Activated gamma-delta T cell treated with anti-CD3 and anti-CD28 coated beads, Interleukin-2, amount 50 U/mL, for 16 hours (primary cell): Measurements from ENCODE around the gene TRAP1.
"Not testable (repeated sequence)": the region's sequence is repeated elsewhere in the genome, so short reads cannot be mapped to it uniquely, and the experiment has no call there.

Source experiments
- DNase-seq: peaks from one replicate; pipeline ENCODE4 v3.0.0-alpha.2; 2020; ENCODE audit warnings: low read depth

The TRAP1 gene

GRCh38 chr16:3736116-3736515, 18.8 kb upstream of the TRAP1 start:
- DNase-seq: no peak

DNA sequence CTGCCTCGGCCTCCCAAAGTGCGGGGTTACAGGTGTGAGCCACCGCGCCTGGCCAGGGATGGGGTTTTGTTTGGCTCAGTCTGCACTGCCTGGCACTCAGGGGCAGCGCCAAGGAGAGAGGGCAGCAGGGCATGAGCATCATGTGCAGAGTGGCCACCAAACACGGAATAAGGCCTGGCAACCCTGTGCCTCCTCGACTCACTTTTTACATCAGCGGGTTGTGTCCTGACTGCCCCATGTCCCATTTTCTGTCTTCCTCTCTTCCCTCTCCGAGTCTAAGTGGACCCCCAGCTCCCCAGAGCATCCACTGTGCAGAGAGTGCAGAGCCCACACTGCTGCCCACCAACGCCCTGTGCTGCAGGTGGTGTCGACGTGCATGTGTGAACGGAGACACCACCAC, 18.2 kb upstream of the TRAP1 start:
- DNase-seq: no peak

DNA sequence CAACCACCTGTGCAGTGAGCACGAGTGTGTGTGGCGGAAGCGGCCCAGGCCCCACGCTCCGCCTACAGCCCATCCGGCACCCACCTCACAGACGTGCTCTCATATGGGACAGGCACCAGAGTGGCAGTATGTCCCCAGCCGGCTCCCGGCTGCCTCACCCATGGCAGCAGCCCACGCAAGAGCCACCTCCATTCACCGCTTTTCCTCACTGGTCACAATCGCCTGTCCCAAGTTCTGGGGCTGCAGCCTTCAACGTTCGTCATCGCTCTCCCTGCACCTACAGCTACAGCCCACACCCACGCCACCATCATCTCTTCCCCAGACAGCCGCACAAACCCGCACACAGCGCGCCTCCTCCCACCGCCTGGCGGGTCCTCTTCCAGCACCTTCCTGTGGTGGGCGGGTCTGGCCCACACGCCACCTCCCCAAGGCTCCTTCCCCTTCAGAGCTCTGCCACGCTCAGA, 17.5 kb upstream of the TRAP1 start:
- DNase-seq: no peak

- no peak for DNase-seq
Observed at GRCh38 chr16:3734084-3734757, 16.9 kb upstream of the TRAP1 start.

DNA sequence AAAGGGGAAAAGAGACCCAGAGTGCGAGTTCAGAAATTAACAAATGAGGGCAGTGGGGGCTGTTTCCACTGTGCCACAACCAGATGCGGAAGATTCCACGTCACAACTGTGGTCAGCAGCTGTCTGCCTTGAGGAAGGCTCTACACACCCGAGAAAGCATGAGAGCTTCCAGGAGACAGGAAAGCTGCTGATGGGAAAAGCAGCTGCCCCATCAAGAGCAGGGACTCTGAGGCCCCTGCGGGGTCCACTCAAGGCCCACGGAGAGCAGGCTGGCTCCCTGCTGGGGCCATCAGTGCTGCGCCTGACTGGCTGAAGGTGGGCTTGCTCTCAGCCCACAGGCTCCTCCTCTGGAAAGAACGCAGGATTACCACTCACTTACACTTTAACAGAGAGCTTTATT, 14.8 kb upstream of the TRAP1 start:
- DNase-seq: no peak

- DNase-seq: no peak
Observed at GRCh38 chr16:3731126-3731935, 14.0 kb upstream of the TRAP1 start.

DNA sequence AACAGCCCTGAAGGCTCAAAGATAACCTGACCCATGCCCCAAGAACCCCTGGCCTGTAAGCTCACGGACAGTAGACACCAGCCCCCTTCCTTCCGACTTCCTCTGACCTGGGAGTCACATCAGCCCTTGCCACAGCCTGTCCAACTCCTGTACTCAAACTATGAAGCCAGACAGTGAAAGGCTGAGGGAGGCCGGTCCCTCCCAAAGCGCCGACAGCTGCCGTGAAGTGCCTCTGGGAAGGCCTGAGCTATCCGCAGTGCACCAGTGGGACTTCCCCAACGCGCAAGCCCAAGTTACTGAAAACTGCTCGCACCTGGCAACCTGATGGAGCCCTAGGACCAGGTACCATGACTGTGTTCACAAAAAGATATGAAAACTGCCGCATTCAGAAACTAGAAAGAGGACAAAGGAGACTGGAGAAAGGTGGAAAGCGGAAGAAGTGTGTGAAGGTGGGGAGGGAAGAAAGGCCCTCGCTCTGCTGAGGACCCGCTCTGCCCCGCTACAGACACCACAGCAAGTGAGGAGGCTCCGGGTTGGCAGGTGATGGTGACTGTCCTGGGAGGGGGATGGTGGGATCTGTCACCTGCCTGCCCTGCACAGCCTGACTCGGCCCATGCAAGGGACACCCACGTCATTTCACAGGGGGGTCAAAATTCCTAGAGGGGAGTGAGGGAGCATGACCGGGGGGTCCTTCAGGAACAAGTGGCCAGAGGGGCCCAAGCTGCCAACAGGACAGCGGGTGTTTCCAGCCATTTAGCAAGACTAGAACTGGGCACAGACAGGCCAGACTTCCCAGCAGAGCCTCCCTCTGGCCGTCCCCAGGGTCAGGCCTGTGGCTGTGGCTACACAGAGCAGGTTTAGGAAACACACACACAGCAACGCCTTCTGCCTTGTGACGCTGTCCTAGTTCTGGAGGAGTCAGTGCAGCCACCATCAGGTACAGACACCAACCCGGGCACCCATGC, 13.1 kb upstream of the TRAP1 start:
- no peak for DNase-seq

GRCh38 chr16:3729161-3730112, 12.1 kb upstream of the TRAP1 start:
- DNase-seq: no peak

DNA sequence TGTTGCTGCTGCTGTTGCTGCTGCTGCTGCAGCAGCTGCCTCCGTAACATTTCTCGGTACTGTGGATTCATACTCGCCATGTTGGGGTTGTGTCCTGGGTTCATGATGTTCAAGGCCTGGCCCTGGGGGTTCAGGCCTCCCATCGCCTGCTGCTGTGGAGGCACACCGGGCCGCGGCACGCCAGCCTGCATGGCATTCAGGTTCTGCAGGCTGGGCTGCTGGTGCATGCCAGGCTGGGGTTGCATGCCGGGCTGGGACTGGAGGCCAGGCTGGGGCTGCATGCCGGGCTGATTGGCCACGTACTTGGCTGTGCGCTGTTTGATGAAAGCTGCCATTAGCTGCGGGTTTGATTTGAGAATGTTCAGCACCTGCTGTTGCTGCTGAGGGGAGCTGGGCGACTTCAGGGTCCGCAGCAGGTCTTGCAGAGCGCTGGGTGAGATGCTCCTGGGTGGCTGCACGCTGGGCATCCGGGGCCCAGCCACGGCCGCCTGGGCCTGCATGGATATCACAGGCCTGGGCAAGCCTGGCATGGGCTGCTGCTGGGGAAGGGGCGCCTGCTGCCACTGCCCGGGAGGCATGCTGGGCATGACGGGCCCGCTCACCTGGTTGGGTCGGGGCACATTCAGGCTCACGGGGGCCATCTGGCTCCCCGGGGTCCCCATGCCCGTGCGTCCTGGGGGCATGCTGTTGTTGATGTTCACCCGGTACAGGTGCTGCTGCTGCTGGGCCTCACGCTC, 11.3 kb upstream of the TRAP1 start:
- no peak for DNase-seq

- no peak for DNase-seq
Observed at GRCh38 chr16:3727806-3728381, 10.6 kb upstream of the TRAP1 start.

DNA sequence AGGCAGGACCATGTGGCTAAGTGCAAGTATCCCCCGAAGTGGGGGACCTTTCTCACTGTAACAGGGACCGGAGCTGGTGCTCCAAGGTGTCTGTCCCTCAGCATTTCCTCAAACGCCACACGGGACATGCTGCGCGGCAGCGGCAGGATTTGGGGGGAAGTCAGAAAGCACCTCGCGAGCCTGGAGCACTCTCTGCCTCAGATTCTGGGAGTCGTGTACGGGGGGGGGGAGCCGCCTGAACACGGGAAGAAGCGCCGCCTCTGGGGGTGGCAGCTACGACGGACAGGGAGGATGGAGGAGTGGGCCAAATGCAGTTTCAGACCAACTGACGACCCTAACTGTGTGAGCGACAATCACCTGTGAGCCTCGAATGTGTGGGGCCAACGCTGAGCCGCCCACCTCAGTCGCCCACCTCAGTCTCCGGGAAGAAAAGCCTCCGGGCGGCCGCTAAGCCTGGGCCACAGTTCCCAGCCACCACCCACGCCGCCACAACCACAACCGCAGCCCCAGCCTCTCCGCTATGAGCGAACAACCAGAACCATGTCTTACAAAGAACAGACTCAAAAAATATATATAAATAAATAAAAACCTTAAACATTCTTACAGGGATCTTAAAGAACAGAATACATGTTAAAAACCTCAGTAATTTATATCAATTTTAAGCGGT, 8.8 kb upstream of the TRAP1 start:
- DNase-seq: no peak

DNA sequence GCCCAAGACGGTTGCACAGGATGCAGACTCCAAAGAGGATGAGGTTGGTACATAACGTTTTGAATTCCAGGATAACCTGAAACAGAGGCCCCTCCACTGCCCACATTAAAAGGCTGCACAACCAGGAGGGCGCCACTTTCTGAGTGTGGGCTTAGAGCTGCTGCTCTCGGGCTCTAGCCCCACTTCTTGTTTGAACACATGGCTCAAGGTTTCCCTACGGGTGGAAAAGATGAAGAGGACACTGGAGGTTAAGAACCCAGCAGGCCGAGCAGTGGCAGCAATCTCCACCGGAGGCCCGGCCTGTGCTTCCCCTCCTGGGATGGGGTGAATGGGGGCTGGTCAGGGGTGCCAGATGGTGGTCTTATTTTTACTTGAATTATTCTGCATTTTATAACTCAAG, 8.0 kb upstream of the TRAP1 start:
- no peak for DNase-seq

GRCh38 chr16:3722508-3722907, 5.2 kb upstream of the TRAP1 start:
- no peak for DNase-seq

DNA sequence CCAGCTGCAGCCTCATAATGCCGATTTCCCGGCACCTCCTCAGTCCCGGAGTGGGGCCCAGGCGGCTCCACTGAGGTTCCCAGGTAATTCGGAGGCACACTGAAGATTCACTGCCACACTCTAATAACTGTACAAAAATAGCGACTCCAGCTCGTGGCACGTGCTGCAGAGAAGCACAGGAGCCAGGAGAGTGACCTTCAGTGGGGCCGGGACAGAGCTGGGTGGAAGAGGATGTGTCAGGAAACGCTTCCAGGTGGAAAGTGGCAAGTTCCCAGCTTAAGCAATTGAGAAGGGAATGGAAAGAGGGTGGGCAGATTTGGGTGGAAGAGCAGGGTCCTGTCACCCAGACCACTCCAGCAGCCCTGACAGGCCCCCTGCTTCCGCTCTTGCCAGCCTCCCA, 3.1 kb upstream of the TRAP1 start:
- DNase-seq: no peak

GRCh38 chr16:3718628-3719027, 1.3 kb upstream of the TRAP1 start:
- no peak for DNase-seq

DNA sequence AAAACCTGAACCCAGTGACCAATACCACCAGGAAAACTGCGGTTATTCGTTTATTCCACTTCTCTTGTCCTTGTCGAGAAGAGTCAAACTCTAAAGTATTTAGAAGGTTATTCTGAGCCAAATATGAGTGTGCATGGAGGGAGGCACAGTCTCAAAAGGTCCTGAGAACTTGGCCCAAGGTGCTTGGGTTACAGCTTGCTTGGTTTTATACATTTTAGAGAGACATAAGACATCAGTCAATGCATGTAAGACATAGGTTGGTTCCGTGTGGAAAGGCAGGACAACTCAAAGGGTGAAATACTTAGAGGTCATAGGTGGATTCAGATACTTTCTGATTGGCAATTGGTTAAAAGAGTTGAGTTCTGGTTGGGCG, 681 bp upstream of the TRAP1 start:
- DNase-seq: no peak

DNA sequence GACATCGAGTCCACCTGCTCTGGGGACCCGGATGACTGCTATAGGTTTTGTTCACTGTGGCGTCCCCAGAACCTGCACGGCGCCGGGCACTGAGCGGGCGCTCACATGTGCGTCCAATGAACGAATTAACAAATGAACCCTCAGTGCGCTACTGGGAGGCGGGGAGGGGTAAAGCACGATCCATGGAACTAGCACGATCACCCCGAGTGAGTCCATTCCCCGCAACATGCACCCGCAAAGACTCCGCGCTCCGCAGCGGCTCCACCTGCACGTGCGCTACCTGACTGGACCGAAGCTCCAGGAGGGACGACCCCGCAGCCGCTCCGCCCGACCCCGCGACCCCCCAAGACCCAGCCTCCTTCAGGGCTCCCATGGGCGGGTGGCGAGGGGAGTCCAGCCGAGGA, 491 bp downstream of the TRAP1 start:
- no peak for DNase-seq

DNA sequence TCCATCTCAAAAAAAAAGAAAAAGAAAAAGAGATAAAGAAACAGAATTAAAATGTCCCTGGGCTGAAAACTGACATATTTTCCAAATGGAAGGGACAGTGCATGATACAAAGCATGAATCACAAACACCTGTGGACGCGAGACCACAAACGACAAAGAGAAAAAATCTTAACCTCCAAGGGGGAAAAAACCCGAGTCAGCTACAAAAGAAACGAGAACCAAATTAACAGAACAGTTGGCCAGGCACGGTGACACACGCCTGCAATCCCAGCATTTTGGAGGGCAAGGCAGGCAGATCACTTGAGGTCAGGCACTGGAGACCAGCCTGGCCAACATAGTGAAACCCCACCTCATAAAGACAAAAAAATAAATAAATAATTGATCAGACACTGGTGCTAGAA, 1.9 kb downstream of the TRAP1 start:
- DNase-seq: no peak

DNA sequence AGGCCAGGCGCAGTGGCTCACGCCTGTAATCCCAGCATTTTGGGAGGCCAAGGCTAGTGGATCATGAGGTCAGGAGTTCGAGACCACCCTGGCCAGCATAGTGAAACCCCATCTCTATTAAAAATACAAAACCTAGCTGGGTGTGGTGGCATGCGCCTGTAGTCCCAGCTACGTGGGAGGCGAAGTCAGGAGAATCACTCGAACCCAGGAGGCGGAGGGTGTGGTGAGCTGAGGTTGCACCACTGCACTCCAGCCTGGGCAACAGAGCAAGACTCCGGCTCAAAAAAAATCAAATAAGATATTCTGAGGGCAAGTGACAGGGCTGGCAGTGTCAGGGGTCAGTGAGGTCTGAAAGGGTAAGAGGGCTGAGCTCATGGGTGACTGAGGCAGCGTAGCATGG, 2.9 kb downstream of the TRAP1 start:
- DNase-seq: not testable (repeated sequence)
